GM12873 (cell line): ENCODE measurements around the gene HDDC3.

Source experiments
- TF ChIP-seq, protein P1 (sequence below): IDR thresholded peaks from 2 replicates; pipeline ENCODE4 v1.5.1; 2012; ENCODE audit warnings: low read depth, mild to moderate bottlenecking, moderate library complexity, low read length, control low read depth; ENCODE audit not compliant: insufficient read depth; ENCODE audit errors: missing control alignments

Gene HDDC3

DNA sequence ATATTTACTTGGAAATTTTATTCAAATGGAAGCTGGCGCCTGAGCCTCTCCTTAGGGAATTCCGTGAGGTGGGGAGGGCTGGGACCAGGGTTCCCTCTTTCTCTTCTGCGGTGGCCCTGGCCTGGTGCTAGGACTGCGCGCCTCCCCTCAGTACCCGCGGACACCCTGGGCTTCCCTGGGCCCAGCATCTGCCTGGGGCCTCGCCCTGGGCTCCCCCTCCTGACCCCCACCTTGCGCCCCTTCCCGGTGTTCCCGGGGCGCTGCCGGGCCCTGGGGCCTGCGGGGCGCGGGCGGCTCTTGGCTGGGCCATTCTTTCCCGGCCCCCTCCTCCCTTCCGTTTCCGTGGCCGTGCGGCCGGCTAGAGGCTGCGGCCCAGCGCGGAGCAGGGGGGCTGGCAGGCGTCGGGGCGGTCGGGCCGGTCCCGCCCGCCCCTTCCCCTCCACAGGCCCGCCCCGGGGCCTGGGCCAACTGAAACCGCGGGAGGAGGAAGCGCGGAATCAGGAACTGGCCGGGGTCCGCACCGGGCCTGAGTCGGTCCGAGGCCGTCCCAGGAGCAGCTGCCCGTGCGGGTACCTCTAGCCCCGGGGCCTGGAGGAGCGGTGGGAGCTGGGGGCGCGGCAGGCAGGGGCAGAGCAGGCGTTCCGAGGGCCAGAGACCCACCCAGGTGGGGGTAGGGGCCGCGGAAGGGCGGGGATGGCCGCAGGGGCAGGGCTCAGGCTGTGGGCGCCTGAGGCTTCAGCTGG lies 48.2 kb downstream of the HDDC3 start, which contains the start of gene FES:
Gene FES (plus strand): TSS at position 529 of the 743 bp plus-strand sequence. CDS start 542 bp downstream, outside the sequence.
- TF ChIP-seq, protein P1, sequence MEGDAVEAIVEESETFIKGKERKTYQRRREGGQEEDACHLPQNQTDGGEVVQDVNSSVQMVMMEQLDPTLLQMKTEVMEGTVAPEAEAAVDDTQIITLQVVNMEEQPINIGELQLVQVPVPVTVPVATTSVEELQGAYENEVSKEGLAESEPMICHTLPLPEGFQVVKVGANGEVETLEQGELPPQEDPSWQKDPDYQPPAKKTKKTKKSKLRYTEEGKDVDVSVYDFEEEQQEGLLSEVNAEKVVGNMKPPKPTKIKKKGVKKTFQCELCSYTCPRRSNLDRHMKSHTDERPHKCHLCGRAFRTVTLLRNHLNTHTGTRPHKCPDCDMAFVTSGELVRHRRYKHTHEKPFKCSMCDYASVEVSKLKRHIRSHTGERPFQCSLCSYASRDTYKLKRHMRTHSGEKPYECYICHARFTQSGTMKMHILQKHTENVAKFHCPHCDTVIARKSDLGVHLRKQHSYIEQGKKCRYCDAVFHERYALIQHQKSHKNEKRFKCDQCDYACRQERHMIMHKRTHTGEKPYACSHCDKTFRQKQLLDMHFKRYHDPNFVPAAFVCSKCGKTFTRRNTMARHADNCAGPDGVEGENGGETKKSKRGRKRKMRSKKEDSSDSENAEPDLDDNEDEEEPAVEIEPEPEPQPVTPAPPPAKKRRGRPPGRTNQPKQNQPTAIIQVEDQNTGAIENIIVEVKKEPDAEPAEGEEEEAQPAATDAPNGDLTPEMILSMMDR = no peak

DNA sequence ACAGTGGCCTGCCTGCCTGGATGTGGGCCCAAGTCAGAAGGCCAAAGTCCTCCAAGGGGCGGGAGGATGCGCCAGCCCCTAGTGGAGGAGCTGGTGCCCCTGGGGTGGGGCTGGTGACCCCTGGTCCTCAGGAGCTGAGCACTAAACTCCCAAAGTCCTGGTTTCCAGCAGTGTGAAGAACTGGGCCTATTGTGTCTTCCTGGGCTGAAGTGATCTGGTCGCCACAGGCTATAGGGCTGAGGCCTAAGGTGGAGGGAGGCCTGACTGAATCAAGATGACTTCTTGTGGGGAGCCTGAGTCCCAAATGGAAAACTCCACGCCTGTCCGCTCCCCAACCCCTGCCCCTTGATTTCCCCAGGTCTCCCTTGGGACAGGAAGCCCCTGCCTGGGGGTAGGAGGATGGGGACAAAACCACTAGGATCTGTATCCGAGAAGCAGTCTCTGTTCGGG lies 48.8 kb downstream of the HDDC3 start:
- TF ChIP-seq, protein P1 = no peak

DNA sequence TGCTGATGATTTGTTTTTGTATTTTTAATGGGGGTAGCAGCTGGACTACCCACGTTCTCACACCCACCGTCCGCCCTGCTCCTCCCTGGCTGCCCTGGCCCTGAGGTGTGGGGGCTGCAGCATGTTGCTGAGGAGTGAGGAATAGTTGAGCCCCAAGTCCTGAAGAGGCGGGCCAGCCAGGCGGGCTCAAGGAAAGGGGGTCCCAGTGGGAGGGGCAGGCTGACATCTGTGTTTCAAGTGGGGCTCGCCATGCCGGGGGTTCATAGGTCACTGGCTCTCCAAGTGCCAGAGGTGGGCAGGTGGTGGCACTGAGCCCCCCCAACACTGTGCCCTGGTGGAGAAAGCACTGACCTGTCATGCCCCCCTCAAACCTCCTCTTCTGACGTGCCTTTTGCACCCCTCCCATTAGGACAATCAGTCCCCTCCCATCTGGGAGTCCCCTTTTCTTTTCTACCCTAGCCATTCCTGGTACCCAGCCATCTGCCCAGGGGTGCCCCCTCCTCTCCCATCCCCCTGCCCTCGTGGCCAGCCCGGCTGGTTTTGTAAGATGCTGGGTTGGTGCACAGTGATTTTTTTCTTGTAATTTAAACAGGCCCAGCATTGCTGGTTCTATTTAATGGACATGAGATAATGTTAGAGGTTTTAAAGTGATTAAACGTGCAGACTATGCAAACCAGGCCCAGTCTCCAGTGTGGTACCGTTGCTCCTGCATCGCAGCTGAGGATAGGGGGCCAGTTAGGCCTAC lies 49.4 kb downstream of the HDDC3 start:
- TF ChIP-seq, protein P1 = no peak

DNA sequence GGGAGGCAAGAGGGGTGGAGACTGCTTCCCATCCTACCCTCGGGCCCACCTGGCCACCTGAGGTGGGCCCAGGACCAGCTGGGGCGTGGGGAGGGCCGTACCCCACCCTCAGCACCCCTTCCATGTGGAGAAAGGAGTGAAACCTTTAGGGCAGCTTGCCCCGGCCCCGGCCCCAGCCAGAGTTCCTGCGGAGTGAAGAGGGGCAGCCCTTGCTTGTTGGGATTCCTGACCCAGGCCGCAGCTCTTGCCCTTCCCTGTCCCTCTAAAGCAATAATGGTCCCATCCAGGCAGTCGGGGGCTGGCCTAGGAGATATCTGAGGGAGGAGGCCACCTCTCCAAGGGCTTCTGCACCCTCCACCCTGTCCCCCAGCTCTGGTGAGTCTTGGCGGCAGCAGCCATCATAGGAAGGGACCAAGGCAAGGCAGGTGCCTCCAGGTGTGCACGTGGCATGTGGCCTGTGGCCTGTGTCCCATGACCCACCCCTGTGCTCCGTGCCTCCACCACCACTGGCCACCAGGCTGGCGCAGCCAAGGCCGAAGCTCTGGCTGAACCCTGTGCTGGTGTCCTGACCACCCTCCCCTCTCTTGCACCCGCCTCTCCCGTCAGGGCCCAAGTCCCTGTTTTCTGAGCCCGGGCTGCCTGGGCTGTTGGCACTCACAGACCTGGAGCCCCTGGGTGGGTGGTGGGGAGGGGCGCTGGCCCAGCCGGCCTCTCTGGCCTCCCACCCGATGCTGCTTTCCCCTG lies 50.2 kb downstream of the HDDC3 start:
- TF ChIP-seq, protein P1 = no peak

DNA sequence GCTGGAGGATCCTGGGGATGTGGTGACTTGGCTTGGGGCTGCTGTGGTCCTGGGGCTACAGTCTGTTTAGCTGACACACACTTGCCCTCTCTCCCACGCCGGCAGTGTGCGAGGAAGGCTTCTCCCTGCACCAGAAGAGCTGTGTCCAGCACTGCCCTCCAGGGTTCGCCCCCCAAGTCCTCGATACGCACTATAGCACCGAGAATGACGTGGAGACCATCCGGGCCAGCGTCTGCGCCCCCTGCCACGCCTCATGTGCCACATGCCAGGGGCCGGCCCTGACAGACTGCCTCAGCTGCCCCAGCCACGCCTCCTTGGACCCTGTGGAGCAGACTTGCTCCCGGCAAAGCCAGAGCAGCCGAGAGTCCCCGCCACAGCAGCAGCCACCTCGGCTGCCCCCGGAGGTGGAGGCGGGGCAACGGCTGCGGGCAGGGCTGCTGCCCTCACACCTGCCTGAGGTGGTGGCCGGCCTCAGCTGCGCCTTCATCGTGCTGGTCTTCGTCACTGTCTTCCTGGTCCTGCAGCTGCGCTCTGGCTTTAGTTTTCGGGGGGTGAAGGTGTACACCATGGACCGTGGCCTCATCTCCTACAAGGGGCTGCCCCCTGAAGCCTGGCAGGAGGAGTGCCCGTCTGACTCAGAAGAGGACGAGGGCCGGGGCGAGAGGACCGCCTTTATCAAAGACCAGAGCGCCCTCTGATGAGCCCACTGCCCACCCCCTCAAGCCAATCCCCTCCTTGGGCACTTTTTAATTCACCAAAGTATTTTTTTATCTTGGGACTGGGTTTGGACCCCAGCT lies 51.0 kb downstream of the HDDC3 start:
- TF ChIP-seq, protein P1 = no peak

DNA sequence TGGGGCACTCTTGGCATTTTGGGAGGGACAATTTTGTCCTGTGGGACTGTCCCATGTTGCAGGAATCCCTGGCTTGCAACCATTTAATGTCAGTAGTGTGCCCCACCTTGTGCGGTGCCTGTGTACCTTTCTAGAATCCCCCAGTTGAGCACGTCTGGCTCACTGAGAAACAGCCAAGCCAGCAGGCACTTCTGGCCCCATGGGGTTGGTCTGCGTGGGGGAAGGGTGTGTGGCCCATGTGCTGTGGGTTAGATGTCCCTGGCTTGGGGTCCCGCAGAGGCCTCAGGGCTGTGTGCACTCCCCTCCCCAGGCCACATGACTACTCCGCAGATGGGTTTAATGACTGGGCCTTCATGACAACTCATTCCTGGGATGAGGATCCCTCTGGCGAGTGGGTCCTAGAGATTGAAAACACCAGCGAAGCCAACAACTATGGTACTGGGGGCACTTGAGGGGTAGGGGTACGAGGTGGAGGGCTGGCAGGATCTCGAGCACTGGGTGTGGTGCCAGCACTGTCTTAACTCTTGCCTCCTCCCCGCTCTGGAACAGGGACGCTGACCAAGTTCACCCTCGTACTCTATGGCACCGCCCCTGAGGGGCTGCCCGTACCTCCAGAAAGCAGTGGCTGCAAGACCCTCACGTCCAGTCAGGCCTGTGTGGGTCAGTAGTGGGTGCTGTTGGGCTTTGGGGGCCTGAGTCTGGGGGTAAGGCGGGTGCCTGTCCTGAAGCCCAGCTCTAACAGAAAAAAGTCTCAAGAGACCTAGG lies 51.8 kb downstream of the HDDC3 start:
- TF ChIP-seq, protein P1 = no peak
